ENCODE data around the gene FAM53B.

Gene FAM53B

GRCh38 chr10:124754227-124754626, 10.0 kb upstream of the FAM53B start:
- DNase-seq, result no peak
- TF ChIP-seq EZH2 (optimal IDR thresholded peaks at IDR 0.05; ENCODE audit: low read depth, low read length) (no peak), EZH2phosphoT487 (IDR thresholded peaks at IDR 0.05; ENCODE audit: low read length) (no peak)
- TF ChIP-seq, protein P1, sequence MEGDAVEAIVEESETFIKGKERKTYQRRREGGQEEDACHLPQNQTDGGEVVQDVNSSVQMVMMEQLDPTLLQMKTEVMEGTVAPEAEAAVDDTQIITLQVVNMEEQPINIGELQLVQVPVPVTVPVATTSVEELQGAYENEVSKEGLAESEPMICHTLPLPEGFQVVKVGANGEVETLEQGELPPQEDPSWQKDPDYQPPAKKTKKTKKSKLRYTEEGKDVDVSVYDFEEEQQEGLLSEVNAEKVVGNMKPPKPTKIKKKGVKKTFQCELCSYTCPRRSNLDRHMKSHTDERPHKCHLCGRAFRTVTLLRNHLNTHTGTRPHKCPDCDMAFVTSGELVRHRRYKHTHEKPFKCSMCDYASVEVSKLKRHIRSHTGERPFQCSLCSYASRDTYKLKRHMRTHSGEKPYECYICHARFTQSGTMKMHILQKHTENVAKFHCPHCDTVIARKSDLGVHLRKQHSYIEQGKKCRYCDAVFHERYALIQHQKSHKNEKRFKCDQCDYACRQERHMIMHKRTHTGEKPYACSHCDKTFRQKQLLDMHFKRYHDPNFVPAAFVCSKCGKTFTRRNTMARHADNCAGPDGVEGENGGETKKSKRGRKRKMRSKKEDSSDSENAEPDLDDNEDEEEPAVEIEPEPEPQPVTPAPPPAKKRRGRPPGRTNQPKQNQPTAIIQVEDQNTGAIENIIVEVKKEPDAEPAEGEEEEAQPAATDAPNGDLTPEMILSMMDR (IDR thresholded peaks at IDR 0.05; ENCODE audit: low read length), result no peak
- no peaks in the 10 kb centered on the region for H3K4me1 ChIP-seq (ENCODE audit: low read length)
- H2AFZ ChIP-seq (ENCODE audit: low read length), result no peak overlapping the region
- no peaks in the 10 kb centered on the region for H3K27me3 ChIP-seq (replicated peaks; ENCODE audit: insufficient read depth, low read length)
- H4K20me1 ChIP-seq (ENCODE audit: insufficient read depth, low read length), result no peaks in the 10 kb centered on the region
- H3K27ac ChIP-seq (ENCODE audit: low read length), result no peak overlapping the region
- no peaks in the 10 kb centered on the region for H3K9me2 ChIP-seq (replicated peaks; ENCODE audit: insufficient read depth, low read length)
- no peaks in the 10 kb centered on the region for H3K79me2 ChIP-seq (ENCODE audit: low read length)
- no peak overlapping the region for H3K4me3 ChIP-seq (ENCODE audit: low read length)
- no peaks in the 10 kb centered on the region for H3K9me3 ChIP-seq (replicated peaks; ENCODE audit: insufficient read depth, low read length)
- H3F3A ChIP-seq (ENCODE audit: insufficient read depth, low read length), result peaks cover 12% of the 10 kb centered on the region
- H3K9ac ChIP-seq (ENCODE audit: low read length), result no peak overlapping the region
- H3K36me3 ChIP-seq (replicated peaks; ENCODE audit: insufficient read depth, low read length), result no peaks in the 10 kb centered on the region; the same call in 1 of the 2 replicates
- no peak overlapping the region for H3K4me2 ChIP-seq (ENCODE audit: low read depth, low read length)

GRCh38 chr10:124748953-124749645, 4.9 kb upstream of the FAM53B start:
- Histone ChIP-seq H3K4me3 (ENCODE audit: low read length) (peak overlapping the region; percentile 30), H3K79me2 (ENCODE audit: low read length) (no peaks in the 10 kb centered on the region), H3K9ac (ENCODE audit: low read length) (no peak overlapping the region; the same call in 1 of the 2 replicates), H3K27me3 (replicated peaks; ENCODE audit: insufficient read depth, low read length) (no peaks in the 10 kb centered on the region), H3K9me2 (replicated peaks; ENCODE audit: insufficient read depth, low read length) (no peaks in the 10 kb centered on the region), H3K4me1 (ENCODE audit: low read length) (peaks cover 16% of the 10 kb centered on the region), H3K36me3 (replicated peaks; ENCODE audit: insufficient read depth, low read length) (no peaks in the 10 kb centered on the region), H4K20me1 (ENCODE audit: insufficient read depth, low read length) (no peaks in the 10 kb centered on the region), H3F3A (ENCODE audit: insufficient read depth, low read length) (peaks cover 24% of the 10 kb centered on the region), H3K27ac (ENCODE audit: low read length) (peak overlapping the region; percentile 19; the same call in 1 of the 2 replicates), H2AFZ (ENCODE audit: low read length) (no peak overlapping the region), H3K4me2 (ENCODE audit: low read depth, low read length) (peak overlapping the region; percentile 38), H3K9me3 (replicated peaks; ENCODE audit: insufficient read depth, low read length) (no peaks in the 10 kb centered on the region)
- TF ChIP-seq EZH2 (optimal IDR thresholded peaks at IDR 0.05; ENCODE audit: low read depth, low read length), result no peak
- TF ChIP-seq, protein P1 (IDR thresholded peaks at IDR 0.05; ENCODE audit: low read length), result no peak
- TF ChIP-seq EZH2phosphoT487 (IDR thresholded peaks at IDR 0.05; ENCODE audit: low read length), result no peak
- peak; percentile 53 for DNase-seq

GRCh38 chr10:124748166-124748565, 4.0 kb upstream of the FAM53B start:
- Histone ChIP-seq H4K20me1 (ENCODE audit: insufficient read depth, low read length) (no peaks in the 10 kb centered on the region), H3K36me3 (replicated peaks; ENCODE audit: insufficient read depth, low read length) (no peaks in the 10 kb centered on the region), H3K9ac (ENCODE audit: low read length) (no peak overlapping the region), H3K9me2 (replicated peaks; ENCODE audit: insufficient read depth, low read length) (no peaks in the 10 kb centered on the region), H3K27me3 (replicated peaks; ENCODE audit: insufficient read depth, low read length) (no peaks in the 10 kb centered on the region), H2AFZ (ENCODE audit: low read length) (no peak overlapping the region), H3F3A (ENCODE audit: insufficient read depth, low read length) (peaks cover 24% of the 10 kb centered on the region), H3K4me2 (ENCODE audit: low read depth, low read length) (no peak overlapping the region), H3K27ac (ENCODE audit: low read length) (no peak overlapping the region), H3K4me3 (ENCODE audit: low read length) (no peak overlapping the region), H3K4me1 (ENCODE audit: low read length) (peaks cover 16% of the 10 kb centered on the region), H3K79me2 (ENCODE audit: low read length) (peaks cover 3% of the 10 kb centered on the region; the same call in 1 of the 2 replicates), H3K9me3 (replicated peaks; ENCODE audit: insufficient read depth, low read length) (no peaks in the 10 kb centered on the region)
- TF ChIP-seq EZH2phosphoT487 (IDR thresholded peaks at IDR 0.05; ENCODE audit: low read length), result no peak
- TF ChIP-seq EZH2 (optimal IDR thresholded peaks at IDR 0.05; ENCODE audit: low read depth, low read length), result no peak
- TF ChIP-seq, protein P1 (IDR thresholded peaks at IDR 0.05; ENCODE audit: low read length), result no peak
- no peak for DNase-seq

All from MM.1S (cell line).